ENCODE data around the gene LEMD2. TPM values are rescaled to one million over a fixed set of nuclear protein-coding genes. Genes with fewer than 3 reads are reported as not detected.

The LEMD2 gene
- polyA plus RNA-seq, 2 of the 4 experiments (the other 2 are of a cell fraction): 43.2 to 48.8 TPM

- ATAC-seq: no peak
- CTCF ChIA-PET: interaction anchor here (1.9 kb wide), 1 partner anchor 8 kb away, joined by 5 read pairs; no protein-coding TSS in a partner anchor
- Histone ChIP-seq H3K4me3 (no peak overlapping the region), H3K27ac (no peak overlapping the region), H3K4me2 (no peak overlapping the region), H3K4me1 (peaks cover 18% of the 10 kb centered on the region), H3K9me3 (no peaks in the 10 kb centered on the region)
- DNase-seq (ENCODE audit: low read depth in 1 of 2, low spot score in 1 of 2): no peak
- FAIRE-seq: no peak
- WGBS (ENCODE audit: missing lambda C conversion rate): 96% methylated on average over 3 of the region's 3 CpGs
- POLR2A ChIA-PET: no interaction called here
- no peak for TF ChIP-seq HEYL (CRISPR knock-in tag; IDR thresholded peaks at IDR 0.05)
- no peak for TF ChIP-seq HOXB5 (CRISPR knock-in tag; IDR thresholded peaks at IDR 0.05)
- no peak for TF ChIP-seq ATOH8 (CRISPR knock-in tag; IDR thresholded peaks at IDR 0.05; ENCODE audit: low read depth)
- no peak for TF ChIP-seq ZSCAN20 (CRISPR knock-in tag; IDR thresholded peaks at IDR 0.05)
- TF ChIP-seq HOXA7 (CRISPR knock-in tag; IDR thresholded peaks at IDR 0.05): no peak
- no peak for TF ChIP-seq EHF (CRISPR knock-in tag; IDR thresholded peaks at IDR 0.05)
- no peak for TF ChIP-seq BHLHE40 (IDR thresholded peaks at IDR 0.05; ENCODE audit: low read depth, low read length)
- TF ChIP-seq KDM1A (IDR thresholded peaks at IDR 0.05; ENCODE audit: low read depth): no peak
- no peak for TF ChIP-seq MYC (IDR thresholded peaks at IDR 0.05; ENCODE audit: borderline replicate concordance, low read length)
- no peak for TF ChIP-seq POLR2A (IDR thresholded peaks at IDR 0.05; ENCODE audit: low read length)
- no peak for TF ChIP-seq POLR2AphosphoS2 (conservative IDR thresholded peaks at IDR 0.05; ENCODE audit: low read length)
- TF ChIP-seq KDM5A (IDR thresholded peaks at IDR 0.05): no peak
Observed at GRCh38 chr6:33774774-33775173, 14.2 kb downstream of the LEMD2 start.

GRCh38 chr6:33772902-33773472 lies 15.9 kb downstream of the LEMD2 start:
- Histone ChIP-seq H3K4me2 (no peak overlapping the region), H3K4me1 (peaks cover 22% of the 10 kb centered on the region), H3K27ac (no peak overlapping the region; a peak in 1 of 6 replicates), H3K4me3 (no peak overlapping the region), H3K9me3 (no peaks in the 10 kb centered on the region)
- FAIRE-seq (no peak), ATAC-seq (no peak), DNase-seq (ENCODE audit: low read depth in 1 of 2, low spot score in 1 of 2) (no peak)
- POLR2A ChIA-PET: interaction anchor here (1.1 kb wide), 1 partner anchor 373 kb away, joined by 3 read pairs; the partner anchor contains the start of gene GRM4
- 62% methylated on average over 6 of the region's 6 CpGs for WGBS (ENCODE audit: missing lambda C conversion rate)
- no peak for TF ChIP-seq ATOH8 (CRISPR knock-in tag; IDR thresholded peaks at IDR 0.05; ENCODE audit: low read depth)
- no peak for TF ChIP-seq KDM5A (IDR thresholded peaks at IDR 0.05)
- no peak for TF ChIP-seq SMC3 (IDR thresholded peaks at IDR 0.05)
- no peak for TF ChIP-seq ZNF302 (CRISPR knock-in tag; IDR thresholded peaks at IDR 0.05)
- TF ChIP-seq CHD4 (IDR thresholded peaks at IDR 0.05; ENCODE audit: borderline replicate concordance): no peak
- TF ChIP-seq KDM1A (IDR thresholded peaks at IDR 0.05; ENCODE audit: low read depth): no peak
- TF ChIP-seq NFE2L2 (conservative IDR thresholded peaks at IDR 0.05; ENCODE audit: low read length): no peak
- no peak for TF ChIP-seq MAFK (IDR thresholded peaks at IDR 0.05; ENCODE audit: partially characterized antibody)
- TF ChIP-seq RFX5 (IDR thresholded peaks at IDR 0.05): no peak
- TF ChIP-seq TFCP2L1 (CRISPR knock-in tag; IDR thresholded peaks at IDR 0.05): no peak
- TF ChIP-seq POLR2A (IDR thresholded peaks at IDR 0.05; ENCODE audit: low read length): no peak
- TF ChIP-seq MYC (IDR thresholded peaks at IDR 0.05; ENCODE audit: borderline replicate concordance, low read length): no peak
- no peak for TF ChIP-seq FOSB (CRISPR knock-in tag; IDR thresholded peaks at IDR 0.05)
- no peak for TF ChIP-seq HEYL (CRISPR knock-in tag; IDR thresholded peaks at IDR 0.05)
- CTCF ChIA-PET: interaction anchor here (1.1 to 9.9 kb wide), 11 partner anchors 10 to 381 kb away, joined by 3 to 123 read pairs (median 27); partner anchors contain the start of genes IP6K3 and UQCC2

- 77% methylated on average over 21 of the region's 24 CpGs for WGBS (ENCODE audit: missing lambda C conversion rate)
- Histone ChIP-seq H3K4me2 (peak overlapping the region; percentile 28), H3K4me1 (peaks cover 22% of the 10 kb centered on the region), H3K27ac (peak overlapping the region; percentile 41 to 80; a peak in 4 of 6 replicates), H3K9me3 (no peaks in the 10 kb centered on the region), H3K4me3 (no peak overlapping the region)
- TF ChIP-seq BHLHE40 (IDR thresholded peaks at IDR 0.05; ENCODE audit: low read depth, low read length): no peak
- ChIA-PET POLR2A (interaction anchor here (1.1 kb wide), 1 partner anchor 373 kb away, joined by 3 read pairs; the partner anchor contains the start of gene GRM4), CTCF (interaction anchor here (0.8 to 9.9 kb wide), 40 partner anchors 8 to 382 kb away, joined by 3 to 123 read pairs (median 6); partner anchors contain the start of genes GRM4, IP6K3, LEMD2 and UQCC2)
- peak; percentile 6 to 8; a peak in 1 of 6 replicates for ATAC-seq
- no peak for DNase-seq (ENCODE audit: low read depth in 1 of 2, low spot score in 1 of 2)
- no peak for FAIRE-seq
Observed at GRCh38 chr6:33772082-33772830, 16.7 kb downstream of the LEMD2 start.

Data from A549 (cell line).